T47D (cell line): Measurements from ENCODE around the gene SAYSD1.

Experiments used
- DNase-seq, 2 experiments: peaks; one replicate each; pipeline versions ENCODE4 v3.0.0 to v3.0.0-alpha.2; 2011 to 2012; ENCODE audit warnings: low read depth in 1 of 2, low spot score in 1 of 2
- JUND ChIP-seq: IDR thresholded peaks from 2 replicates; pipeline ENCODE4 v1.6.1; 2012; ENCODE audit warnings: low read depth
- in situ Hi-C: cut with HindIII; loops from 2 replicates; pipeline ENCODE4 v1.10.0; 2016; ENCODE audit warnings: low sequenced_read_pairs, low pct_unique_long_range_greater_than_20kb

The SAYSD1 gene

GRCh38 chr6:39057251-39058155 lies 57.5 kb downstream of the SAYSD1 start:
- no peak for DNase-seq
- no peak for TF ChIP-seq JUND
- in situ Hi-C loops, result no loop called here

GRCh38 chr6:39056681-39057080 lies 58.3 kb downstream of the SAYSD1 start:
- DNase-seq, result no peak
- in situ Hi-C loops, result no loop called here
- no peak for TF ChIP-seq JUND

DNA sequence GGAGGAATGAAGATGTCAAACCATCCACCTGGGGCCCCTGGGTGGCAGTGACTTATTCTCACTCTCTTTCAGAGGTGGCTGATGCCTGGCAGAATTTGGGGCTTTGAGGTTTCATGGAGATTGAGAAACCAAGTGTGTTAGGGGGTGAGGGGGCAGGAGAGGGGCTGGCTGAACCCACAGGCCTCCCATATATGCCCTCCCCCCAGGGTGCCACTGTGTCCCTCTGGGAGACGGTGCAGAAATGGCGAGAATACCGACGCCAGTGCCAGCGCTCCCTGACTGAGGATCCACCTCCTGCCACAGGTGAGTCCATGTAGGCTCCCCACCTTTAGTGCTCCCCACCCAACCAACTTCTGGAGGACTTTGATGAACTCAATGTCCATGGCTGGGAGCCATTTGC lies 58.8 kb downstream of the SAYSD1 start:
- in situ Hi-C loops, result no loop called here
- TF ChIP-seq JUND, result no peak
- no peak for DNase-seq

DNA sequence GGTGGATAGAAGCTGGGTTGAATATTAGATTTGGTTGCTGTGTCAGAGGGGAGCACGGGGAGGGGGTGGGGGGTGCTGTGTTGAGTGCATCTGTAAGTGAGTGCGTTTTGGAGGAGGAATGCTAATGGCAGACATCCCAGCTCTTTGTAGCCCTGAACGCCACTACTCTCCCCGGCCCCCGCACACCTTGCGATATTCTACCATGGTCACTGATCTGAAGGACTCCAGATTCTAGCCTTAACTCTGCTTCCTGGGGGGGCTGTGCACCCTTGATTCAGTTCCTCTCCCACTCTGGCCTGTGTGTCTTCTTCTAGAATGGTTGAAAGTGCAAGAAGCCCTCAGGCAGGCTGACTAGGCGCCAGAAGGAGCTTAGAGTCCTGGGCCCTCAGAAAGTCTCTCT lies 59.3 kb downstream of the SAYSD1 start:
- DNase-seq, result no peak
- in situ Hi-C loops, result no loop called here
- TF ChIP-seq JUND, result no peak

- TF ChIP-seq JUND, result no peak
- no peak for DNase-seq
- in situ Hi-C loops, result no loop called here
Observed at GRCh38 chr6:39054577-39055142, 60.3 kb downstream of the SAYSD1 start.
